K562 (cell line): Measurements from ENCODE around the gene PLCG2. TPM values are rescaled to one million over a fixed set of nuclear protein-coding genes. Genes with fewer than 3 reads are reported as not detected.

Experiments
- DDX20 ChIP-seq: fragments of 450-650 bp; IDR thresholded peaks from 2 replicates; pipeline ENCODE4 v1.6.1; 2016; ENCODE audit warnings: missing genetic modification characterization, low read depth, mild to moderate bottlenecking, missing compliant biosample characterization, moderate library complexity
- MCM7 ChIP-seq, 2 experiments: fragments of 450-650 bp; IDR thresholded peaks; 2 replicates each; pipeline ENCODE4 v1.6.1; 2016 to 2018
- SOX6 ChIP-seq: fragments of 450-650 bp; IDR thresholded peaks from 2 replicates; pipeline ENCODE4 v1.6.1; 2014; ENCODE audit warnings: mild to moderate bottlenecking
- TCF3 ChIP-seq: sonication (generic); formaldehyde crosslinking; IDR thresholded peaks from 2 replicates; pipeline ENCODE4 v1.4.0; 2020; ENCODE audit warnings: mild to moderate bottlenecking, missing genetic modification reagents
- ZNF764 ChIP-seq: fragments of 250-450 bp; sonication (Bioruptor Pico); IDR thresholded peaks from 2 replicates; pipeline ENCODE4 v1.4.0; 2020; ENCODE audit warnings: low read depth, mild to moderate bottlenecking, moderate library complexity
- ZNF785 ChIP-seq: fragments of 250-450 bp; sonication (Bioruptor Pico); IDR thresholded peaks from 2 replicates; pipeline ENCODE4 v1.4.0; 2020; ENCODE audit warnings: mild to moderate bottlenecking
- polyA plus RNA-seq, 8 experiments: library from polyadenylated mRNA; depleted of rRNA in 4 of 8; stranded (reverse) in 5 of 8; unstranded in 3 of 8; fragments of >200 nt; fragmentation: Nextera tagmentation in 2 of 8; fragmentation: Illumina TruSeq in 1 of 8; extraction: Ambion mirVana in 2 of 8; extraction: Trizol in 1 of 8; gene quantifications; 2 replicates each; pipeline versions ENCODE4 v1.2.1 to v1.2.3, GENCODE V29; 2011 to 2014; ENCODE audit warnings: inconsistent platforms in 1 of 8, missing spikeins in 1 of 8
- total RNA-seq, 7 experiments: library from RNA; depleted of rRNA in 6 of 7; stranded (reverse); fragments of >200 nt in 6 of 7; fragmentation: Illumina TruSeq in 2 of 7; extraction: Trizol in 2 of 7; gene quantifications; 2 replicates each; pipeline versions ENCODE4 v1.2.1 to v1.2.3, GENCODE V29; 2011 to 2021; ENCODE audit warnings: low replicate concordance in 1 of 7
- TF ChIP-seq, protein P1 (sequence below), 2 experiments: fragments of 450-650 bp; IDR thresholded peaks; 2 replicates each; pipeline ENCODE4 v1.6.1; 2018; ENCODE audit warnings: mild to moderate bottlenecking in 2 of 2, low read depth in 1 of 2; ENCODE audit not compliant: partially characterized antibody in 2 of 2
- TF ChIP-seq, protein P2 (sequence below): fragments of 250-450 bp; sonication (Bioruptor Pico); IDR thresholded peaks from 2 replicates; pipeline ENCODE4 v1.6.1; 2021; ENCODE audit warnings: mild to moderate bottlenecking
- TF ChIP-seq, protein P3 (sequence below), 2 experiments: fragments of 450-650 bp in 1 of 2; sonication (generic) in 1 of 2; formaldehyde crosslinking in 1 of 2; IDR thresholded peaks; 2 replicates each; pipeline versions ENCODE4 v1.7.1 to v1.9.0; 2016 to 2022; ENCODE audit warnings: inconsistent platforms in 1 of 2, mild to moderate bottlenecking in 1 of 2, missing genetic modification reagents in 1 of 2
- TF ChIP-seq, protein P4 (sequence below): fragments of 450-650 bp; formaldehyde crosslinking; IDR thresholded peaks from 2 replicates; pipeline ENCODE4 v1.4.0; 2020; ENCODE audit warnings: mild to moderate bottlenecking, moderate library complexity

The PLCG2 gene
- total and polyA plus RNA-seq, 9 of the 15 experiments (the other 6 are each of a cell fraction or from before 2014, with no cell fraction given) = 0.94 to 7.1 (median 3.1) TPM

DNA sequence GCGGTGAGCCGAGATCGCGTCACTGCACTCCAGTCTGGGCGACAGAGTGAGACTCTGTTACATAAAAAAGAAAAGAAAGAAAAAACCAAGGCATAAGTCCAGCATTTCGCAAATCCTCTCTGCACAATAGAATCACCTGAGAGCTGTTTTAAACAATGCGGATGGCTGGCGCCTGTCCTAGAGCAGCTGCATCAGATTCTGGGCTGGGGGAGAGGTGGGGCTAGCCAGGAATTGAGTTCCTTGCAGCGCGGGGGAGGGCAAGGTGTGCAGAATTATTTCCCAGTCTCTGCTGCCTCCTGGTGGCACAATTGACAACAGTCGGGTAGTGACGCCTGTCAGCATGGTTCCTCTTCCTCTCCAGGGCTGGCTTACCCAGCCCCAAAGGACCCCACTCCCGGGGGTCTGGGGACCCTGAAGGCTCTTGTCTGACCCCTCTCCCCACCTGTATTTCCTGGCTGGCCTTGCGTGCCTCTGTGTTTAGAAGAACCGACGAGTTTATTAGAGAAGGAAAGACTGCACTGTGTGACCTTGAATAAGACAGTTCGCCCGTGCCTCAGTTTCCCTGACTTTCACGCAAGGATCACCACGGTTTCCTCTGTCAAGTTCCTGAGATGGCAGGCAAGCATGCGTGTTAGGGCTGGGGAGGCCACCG lies 41.1 kb upstream of the PLCG2 start (continued):
- TF ChIP-seq, protein P1, sequence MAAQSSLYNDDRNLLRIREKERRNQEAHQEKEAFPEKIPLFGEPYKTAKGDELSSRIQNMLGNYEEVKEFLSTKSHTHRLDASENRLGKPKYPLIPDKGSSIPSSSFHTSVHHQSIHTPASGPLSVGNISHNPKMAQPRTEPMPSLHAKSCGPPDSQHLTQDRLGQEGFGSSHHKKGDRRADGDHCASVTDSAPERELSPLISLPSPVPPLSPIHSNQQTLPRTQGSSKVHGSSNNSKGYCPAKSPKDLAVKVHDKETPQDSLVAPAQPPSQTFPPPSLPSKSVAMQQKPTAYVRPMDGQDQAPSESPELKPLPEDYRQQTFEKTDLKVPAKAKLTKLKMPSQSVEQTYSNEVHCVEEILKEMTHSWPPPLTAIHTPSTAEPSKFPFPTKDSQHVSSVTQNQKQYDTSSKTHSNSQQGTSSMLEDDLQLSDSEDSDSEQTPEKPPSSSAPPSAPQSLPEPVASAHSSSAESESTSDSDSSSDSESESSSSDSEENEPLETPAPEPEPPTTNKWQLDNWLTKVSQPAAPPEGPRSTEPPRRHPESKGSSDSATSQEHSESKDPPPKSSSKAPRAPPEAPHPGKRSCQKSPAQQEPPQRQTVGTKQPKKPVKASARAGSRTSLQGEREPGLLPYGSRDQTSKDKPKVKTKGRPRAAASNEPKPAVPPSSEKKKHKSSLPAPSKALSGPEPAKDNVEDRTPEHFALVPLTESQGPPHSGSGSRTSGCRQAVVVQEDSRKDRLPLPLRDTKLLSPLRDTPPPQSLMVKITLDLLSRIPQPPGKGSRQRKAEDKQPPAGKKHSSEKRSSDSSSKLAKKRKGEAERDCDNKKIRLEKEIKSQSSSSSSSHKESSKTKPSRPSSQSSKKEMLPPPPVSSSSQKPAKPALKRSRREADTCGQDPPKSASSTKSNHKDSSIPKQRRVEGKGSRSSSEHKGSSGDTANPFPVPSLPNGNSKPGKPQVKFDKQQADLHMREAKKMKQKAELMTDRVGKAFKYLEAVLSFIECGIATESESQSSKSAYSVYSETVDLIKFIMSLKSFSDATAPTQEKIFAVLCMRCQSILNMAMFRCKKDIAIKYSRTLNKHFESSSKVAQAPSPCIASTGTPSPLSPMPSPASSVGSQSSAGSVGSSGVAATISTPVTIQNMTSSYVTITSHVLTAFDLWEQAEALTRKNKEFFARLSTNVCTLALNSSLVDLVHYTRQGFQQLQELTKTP (IDR thresholded peaks at IDR 0.05; ENCODE audit: low read depth in 1 of 2, partially characterized antibody in 2 of 2) = peak in 1 of 2 experiments; percentile 76
- TF ChIP-seq ZNF785 (no peak), DDX20 (tag) (no peak), SOX6 (peak; percentile 75), MCM7 (IDR thresholded peaks at IDR 0.05) (no peak), ZNF764 (CRISPR knock-in tag) (no peak), TCF3 (CRISPR knock-in tag) (peak; percentile 13; the same call in 1 of the 2 replicates)
- TF ChIP-seq, protein P2, sequence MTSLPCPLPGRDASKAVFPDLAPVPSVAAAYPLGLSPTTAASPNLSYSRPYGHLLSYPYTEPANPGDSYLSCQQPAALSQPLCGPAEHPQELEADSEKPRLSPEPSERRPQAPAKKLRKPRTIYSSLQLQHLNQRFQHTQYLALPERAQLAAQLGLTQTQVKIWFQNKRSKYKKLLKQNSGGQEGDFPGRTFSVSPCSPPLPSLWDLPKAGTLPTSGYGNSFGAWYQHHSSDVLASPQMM = no peak
- TF ChIP-seq, protein P3, sequence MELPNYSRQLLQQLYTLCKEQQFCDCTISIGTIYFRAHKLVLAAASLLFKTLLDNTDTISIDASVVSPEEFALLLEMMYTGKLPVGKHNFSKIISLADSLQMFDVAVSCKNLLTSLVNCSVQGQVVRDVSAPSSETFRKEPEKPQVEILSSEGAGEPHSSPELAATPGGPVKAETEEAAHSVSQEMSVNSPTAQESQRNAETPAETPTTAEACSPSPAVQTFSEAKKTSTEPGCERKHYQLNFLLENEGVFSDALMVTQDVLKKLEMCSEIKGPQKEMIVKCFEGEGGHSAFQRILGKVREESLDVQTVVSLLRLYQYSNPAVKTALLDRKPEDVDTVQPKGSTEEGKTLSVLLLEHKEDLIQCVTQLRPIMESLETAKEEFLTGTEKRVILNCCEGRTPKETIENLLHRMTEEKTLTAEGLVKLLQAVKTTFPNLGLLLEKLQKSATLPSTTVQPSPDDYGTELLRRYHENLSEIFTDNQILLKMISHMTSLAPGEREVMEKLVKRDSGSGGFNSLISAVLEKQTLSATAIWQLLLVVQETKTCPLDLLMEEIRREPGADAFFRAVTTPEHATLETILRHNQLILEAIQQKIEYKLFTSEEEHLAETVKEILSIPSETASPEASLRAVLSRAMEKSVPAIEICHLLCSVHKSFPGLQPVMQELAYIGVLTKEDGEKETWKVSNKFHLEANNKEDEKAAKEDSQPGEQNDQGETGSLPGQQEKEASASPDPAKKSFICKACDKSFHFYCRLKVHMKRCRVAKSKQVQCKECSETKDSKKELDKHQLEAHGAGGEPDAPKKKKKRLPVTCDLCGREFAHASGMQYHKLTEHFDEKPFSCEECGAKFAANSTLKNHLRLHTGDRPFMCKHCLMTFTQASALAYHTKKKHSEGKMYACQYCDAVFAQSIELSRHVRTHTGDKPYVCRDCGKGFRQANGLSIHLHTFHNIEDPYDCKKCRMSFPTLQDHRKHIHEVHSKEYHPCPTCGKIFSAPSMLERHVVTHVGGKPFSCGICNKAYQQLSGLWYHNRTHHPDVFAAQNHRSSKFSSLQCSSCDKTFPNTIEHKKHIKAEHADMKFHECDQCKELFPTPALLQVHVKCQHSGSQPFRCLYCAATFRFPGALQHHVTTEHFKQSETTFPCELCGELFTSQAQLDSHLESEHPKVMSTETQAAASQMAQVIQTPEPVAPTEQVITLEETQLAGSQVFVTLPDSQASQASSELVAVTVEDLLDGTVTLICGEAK (IDR thresholded peaks at IDR 0.05) = no peak
- TF ChIP-seq, protein P3 (CRISPR knock-in tag; IDR thresholded peaks at IDR 0.05) = no peak
- TF ChIP-seq, protein P4, sequence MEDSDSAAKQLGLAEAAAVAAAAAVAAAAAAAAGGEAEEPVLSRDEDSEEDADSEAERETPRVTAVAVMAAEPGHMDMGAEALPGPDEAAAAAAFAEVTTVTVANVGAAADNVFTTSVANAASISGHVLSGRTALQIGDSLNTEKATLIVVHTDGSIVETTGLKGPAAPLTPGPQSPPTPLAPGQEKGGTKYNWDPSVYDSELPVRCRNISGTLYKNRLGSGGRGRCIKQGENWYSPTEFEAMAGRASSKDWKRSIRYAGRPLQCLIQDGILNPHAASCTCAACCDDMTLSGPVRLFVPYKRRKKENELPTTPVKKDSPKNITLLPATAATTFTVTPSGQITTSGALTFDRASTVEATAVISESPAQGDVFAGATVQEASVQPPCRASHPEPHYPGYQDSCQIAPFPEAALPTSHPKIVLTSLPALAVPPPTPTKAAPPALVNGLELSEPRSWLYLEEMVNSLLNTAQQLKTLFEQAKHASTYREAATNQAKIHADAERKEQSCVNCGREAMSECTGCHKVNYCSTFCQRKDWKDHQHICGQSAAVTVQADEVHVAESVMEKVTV (CRISPR knock-in tag) = peak; percentile 77
